Esophagus muscularis mucosa (tissue), 4 donors: ENCODE measurements around the gene FXYD3. TPM values are rescaled to one million over a fixed set of nuclear protein-coding genes. Genes with fewer than 3 reads are reported as not detected.

Experiments used
- DNase-seq: peaks from one replicate; pipeline ENCODE4 v3.0.0-alpha.2; 2017; ENCODE audit errors: extremely low spot score
- H3K27ac ChIP-seq, 4 donors: fragments of 200-600 bp; sonication (generic); replicated peaks in 1 of 4; 1 replicate in 3 of 4; 2 replicates in 1 of 4; pipeline ENCODE4 v1.5.1; 2016 to 2019; ENCODE audit warnings: mild to moderate bottlenecking in 1 of 4
- H3K27me3 ChIP-seq, 4 donors: fragments of 200-600 bp; sonication (generic); one replicate each; pipeline versions ENCODE4 v1.5.1 to v1.6.0; 2016 to 2019
- H3K36me3 ChIP-seq, 4 donors: fragments of 200-600 bp; sonication (generic); one replicate each; pipeline ENCODE4 v1.5.1; 2016 to 2019
- H3K4me1 ChIP-seq, 4 donors: fragments of 200-600 bp; sonication (generic); one replicate each; pipeline ENCODE4 v1.5.1; 2016 to 2019
- H3K4me3 ChIP-seq, 4 donors: fragments of 200-600 bp; sonication (generic); 1 replicate in 2 of 4; 2 replicates in 2 of 4; pipeline ENCODE4 v1.5.1; 2016 to 2019; ENCODE audit warnings: mild to moderate bottlenecking in 4 of 4, moderate library complexity in 1 of 4
- H3K9me3 ChIP-seq, 4 donors: fragments of 200-600 bp; sonication (generic); 1 replicate in 3 of 4; 2 replicates in 1 of 4; pipeline ENCODE4 v1.5.1; 2016 to 2019
- EP300 ChIP-seq: sonication (generic); formaldehyde crosslinking; IDR thresholded peaks from one replicate; pipeline ENCODE4 v1.6.1; 2017; ENCODE audit warnings: antibody characterized with exemption
- POLR2A ChIP-seq: fragments of 450-650 bp; IDR thresholded peaks from one replicate; pipeline ENCODE4 v1.6.1; 2017; ENCODE audit warnings: antibody characterized with exemption, moderate library complexity, mild to moderate bottlenecking, low read depth
- POLR2AphosphoS5 ChIP-seq, 2 donors: sonication (generic); formaldehyde crosslinking; IDR thresholded peaks; one replicate each; pipeline ENCODE4 v1.6.1; 2017; ENCODE audit warnings: antibody characterized with exemption in 2 of 2
- WGBS: methylation state at CpG from one replicate; pipeline ENCODE4 v1.1.5; 2018; 5-methylcytosine and 5-hydroxymethylcytosine counted together
- intact Hi-C: fragments of 100-400 bp; cut with DNase I; formaldehyde crosslinking; loops from one replicate; pipeline ENCODE4 v1.15.1; 2023
- small RNA-seq, 3 donors: library from RNA; depleted of rRNA; stranded (forward); fragments of <200 nt; gene quantifications; one replicate each; pipeline ENCODE3, GENCODE V24; 2016
- total RNA-seq, 4 donors: library from RNA; depleted of rRNA; stranded (reverse); fragments of >200 nt; gene quantifications; one replicate each; pipeline versions ENCODE4 v1.1.0 to v1.2.1, GENCODE V29; 2016
- TF ChIP-seq, protein P1 (sequence below), 3 experiments: fragments of 200-600 bp in 2 of 3; fragments of 450-650 bp in 1 of 3; sonication (generic) in 2 of 3; IDR thresholded peaks; one replicate each; pipeline ENCODE4 v1.5.1; 2017 to 2019; ENCODE audit warnings: antibody characterized with exemption in 3 of 3, mild to moderate bottlenecking in 2 of 3, moderate library complexity in 1 of 3

Gene FXYD3
- total RNA-seq, 4 donors from 2014 or later = 0.83 to 3.8 (median 3.1) TPM

DNA sequence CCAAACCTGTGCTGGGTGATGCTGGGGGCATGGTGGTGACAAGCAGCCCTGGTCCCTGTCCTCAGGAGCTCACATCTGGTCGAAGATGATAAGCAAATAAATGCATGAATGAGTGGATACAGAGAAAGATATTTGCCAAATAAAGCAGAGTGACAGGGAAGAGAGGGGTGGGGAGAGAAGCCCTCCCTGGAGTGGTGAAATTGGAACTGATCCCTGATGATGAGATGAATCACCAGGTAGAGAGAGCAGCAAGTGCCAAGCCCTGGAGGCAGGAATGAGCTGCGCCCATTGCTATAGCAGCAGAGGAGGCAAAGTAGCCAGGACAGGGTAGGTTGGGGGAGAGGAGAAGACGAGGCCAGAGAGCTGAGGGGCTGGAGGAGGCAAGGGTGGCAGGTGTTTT is 52.6 kb downstream of the FXYD3 start:
- H3K27ac ChIP-seq = no peak overlapping the region
- TF ChIP-seq EP300 = no peak
- TF ChIP-seq POLR2A = no peak
- WGBS = 72% methylated on average over 3 of the region's 3 CpGs
- peaks cover 19 to 45% (median 32%) of the 10 kb centered on the region in 4 donors for H3K36me3 ChIP-seq
- H3K27me3 ChIP-seq = no peaks in the 10 kb centered on the region
- intact Hi-C loops = no loop called here
- no peak overlapping the region for H3K4me3 ChIP-seq
- no peak for DNase-seq
- no peaks in the 10 kb centered on the region for H3K4me1 ChIP-seq
- H3K9me3 ChIP-seq = peaks cover 0 to 38% (median 20%) of the 10 kb centered on the region in 4 donors

DNA sequence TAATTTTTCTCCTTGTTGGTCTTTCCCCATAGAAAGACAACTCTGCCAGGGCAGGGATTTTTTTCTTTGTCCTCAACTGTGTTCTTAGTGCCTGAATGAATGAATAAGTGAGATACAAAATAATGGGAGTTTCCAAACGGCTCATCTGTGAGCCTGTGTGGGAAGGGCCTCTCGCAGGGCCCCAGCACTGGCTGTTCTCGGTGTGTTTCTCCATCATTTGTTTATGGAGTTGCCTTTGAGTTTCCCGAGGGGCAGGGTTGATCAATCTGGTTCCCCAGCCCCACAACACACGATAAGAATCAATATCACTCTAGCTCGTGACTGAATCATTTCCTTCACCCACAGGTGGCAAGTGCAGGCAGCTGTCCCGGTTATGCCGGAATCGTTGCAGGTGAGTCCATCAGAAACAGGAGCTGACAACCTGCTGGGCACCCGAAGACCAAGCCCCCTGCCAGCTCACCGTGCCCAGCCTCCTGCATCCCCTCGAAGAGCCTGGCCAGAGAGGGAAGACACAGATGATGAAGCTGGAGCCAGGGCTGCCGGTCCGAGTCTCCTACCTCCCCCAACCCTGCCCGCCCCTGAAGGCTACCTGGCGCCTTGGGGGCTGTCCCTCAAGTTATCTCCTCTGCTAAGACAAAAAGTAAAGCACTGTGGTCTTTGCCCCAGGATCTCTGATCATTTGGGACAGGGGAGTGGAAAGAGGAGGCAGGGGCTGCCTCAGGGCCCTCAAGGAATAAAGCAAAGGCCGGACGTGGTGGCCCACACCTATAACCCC is 53.8 kb downstream of the FXYD3 start:
- 85% methylated on average over 8 of the region's 18 CpGs for WGBS
- H3K27ac ChIP-seq = no peak overlapping the region
- intact Hi-C loops = no loop called here
- DNase-seq = no peak
- H3K4me3 ChIP-seq = no peak overlapping the region
- peaks cover 14 to 36% (median 26%) of the 10 kb centered on the region in 4 donors for H3K36me3 ChIP-seq
- peaks cover 0 to 27% (median 14%) of the 10 kb centered on the region in 4 donors for H3K9me3 ChIP-seq
- no peaks in the 10 kb centered on the region for H3K4me1 ChIP-seq
- TF ChIP-seq EP300 (no peak), POLR2AphosphoS5 (IDR thresholded peaks at IDR 0.05) (no peak), POLR2A (no peak)
- TF ChIP-seq, protein P1, sequence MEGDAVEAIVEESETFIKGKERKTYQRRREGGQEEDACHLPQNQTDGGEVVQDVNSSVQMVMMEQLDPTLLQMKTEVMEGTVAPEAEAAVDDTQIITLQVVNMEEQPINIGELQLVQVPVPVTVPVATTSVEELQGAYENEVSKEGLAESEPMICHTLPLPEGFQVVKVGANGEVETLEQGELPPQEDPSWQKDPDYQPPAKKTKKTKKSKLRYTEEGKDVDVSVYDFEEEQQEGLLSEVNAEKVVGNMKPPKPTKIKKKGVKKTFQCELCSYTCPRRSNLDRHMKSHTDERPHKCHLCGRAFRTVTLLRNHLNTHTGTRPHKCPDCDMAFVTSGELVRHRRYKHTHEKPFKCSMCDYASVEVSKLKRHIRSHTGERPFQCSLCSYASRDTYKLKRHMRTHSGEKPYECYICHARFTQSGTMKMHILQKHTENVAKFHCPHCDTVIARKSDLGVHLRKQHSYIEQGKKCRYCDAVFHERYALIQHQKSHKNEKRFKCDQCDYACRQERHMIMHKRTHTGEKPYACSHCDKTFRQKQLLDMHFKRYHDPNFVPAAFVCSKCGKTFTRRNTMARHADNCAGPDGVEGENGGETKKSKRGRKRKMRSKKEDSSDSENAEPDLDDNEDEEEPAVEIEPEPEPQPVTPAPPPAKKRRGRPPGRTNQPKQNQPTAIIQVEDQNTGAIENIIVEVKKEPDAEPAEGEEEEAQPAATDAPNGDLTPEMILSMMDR (IDR thresholded peaks at IDR 0.05) = no peak
- no peaks in the 10 kb centered on the region for H3K27me3 ChIP-seq

GRCh38 chr19:35170359-35171061 is 54.9 kb downstream of the FXYD3 start:
- H3K36me3 ChIP-seq = peaks cover 10 to 31% (median 19%) of the 10 kb centered on the region in 4 donors
- intact Hi-C loops = no loop called here
- DNase-seq = no peak
- H3K4me1 ChIP-seq = no peaks in the 10 kb centered on the region
- peaks cover 0 to 16% (median 12%) of the 10 kb centered on the region in 4 donors for H3K9me3 ChIP-seq
- H3K4me3 ChIP-seq = no peak overlapping the region
- no peak overlapping the region for H3K27ac ChIP-seq
- 62% methylated on average over 4 of the region's 7 CpGs for WGBS
- TF ChIP-seq POLR2AphosphoS5 (IDR thresholded peaks at IDR 0.05) (no peak), POLR2A (no peak), EP300 (no peak)
- TF ChIP-seq, protein P1 (IDR thresholded peaks at IDR 0.05) = no peak
- H3K27me3 ChIP-seq = no peaks in the 10 kb centered on the region

GRCh38 chr19:35171730-35172129 is 56.1 kb downstream of the FXYD3 start:
- Histone ChIP-seq H3K9me3 (peaks cover 0 to 4% (median 1%) of the 10 kb centered on the region in 4 donors), H3K36me3 (peaks cover 0 to 19% (median 8%) of the 10 kb centered on the region in 4 donors), H3K4me1 (no peaks in the 10 kb centered on the region), H3K27me3 (no peaks in the 10 kb centered on the region), H3K4me3 (no peak overlapping the region), H3K27ac (no peak overlapping the region)
- TF ChIP-seq EP300 (no peak), POLR2A (no peak), POLR2AphosphoS5 (IDR thresholded peaks at IDR 0.05) (no peak)
- TF ChIP-seq, protein P1 (IDR thresholded peaks at IDR 0.05) = no peak
- no peak for DNase-seq
- intact Hi-C loops = no loop called here
- 49% methylated on average over 3 of the region's 3 CpGs for WGBS

Small RNAs within 50 kb of the gene (small RNA-seq; reads per million reads assigned to genes)
- 0 reads per million in 3 donors for gene AC020907.2

Other genes starting within 250 kb of the FXYD3 start
- gene ZNF30, start 188.9 kb upstream of the FXYD3 start, total RNA-seq = 1 to 10 TPM; 1.3 to 9.6 (median 2.5) TPM
- gene ZNF792, start 151.6 kb upstream of the FXYD3 start, total RNA-seq = 1 to 10 TPM; 4.6 to 8.4 (median 6.4) TPM
- gene GRAMD1A, start 115.5 kb upstream of the FXYD3 start, total RNA-seq = 10 to 100 TPM; 27.8 to 55.3 (median 52.1) TPM
- gene SCN1B, start 85.4 kb upstream of the FXYD3 start, total RNA-seq = 10 to 100 TPM in 3 of 4 donors, 1 to 10 TPM in 1; 8.3 to 15.7 (median 12.8) TPM
- gene HPN, start 74.1 kb upstream of the FXYD3 start, total RNA-seq = under 1 TPM in 3 of 4 donors, not detected in 1; 0.33 to 0.86 (median 0.58) TPM
- 10 to 100 TPM; 32.0 to 58.6 (median 49.2) TPM for gene LGI4, start 19.2 kb downstream of the FXYD3 start, total RNA-seq
- 10 to 100 TPM; 44.4 to 92.6 (median 70.7) TPM for gene FXYD1, start 23.0 kb downstream of the FXYD3 start, total RNA-seq
- under 1 TPM in 1 of 4 donors, not detected in 3; 0.71 TPM for gene FXYD7, start 27.4 kb downstream of the FXYD3 start, total RNA-seq
- 10 to 100 TPM; 26.6 to 49.3 (median 43.0) TPM for gene FXYD5, start 38.9 kb downstream of the FXYD3 start, total RNA-seq
- not detected for gene FAM187B, start 112.9 kb downstream of the FXYD3 start, total RNA-seq
- 10 to 100 TPM in 2 of 4 donors, 1 to 10 TPM in 2; 5.1 to 19.2 (median 10.8) TPM for gene LSR, start 133.2 kb downstream of the FXYD3 start, total RNA-seq
- 100 to 1,000 TPM; 111 to 122 (median 116) TPM for gene USF2, start 153.1 kb downstream of the FXYD3 start, total RNA-seq
- gene HAMP, start 166.7 kb downstream of the FXYD3 start, total RNA-seq = not detected
- gene MAG, start 176.3 kb downstream of the FXYD3 start, total RNA-seq = 1 to 10 TPM in 2 of 4 donors, under 1 TPM in 1, not detected in 1; 0.65 to 2.4 (median 1.2) TPM
- gene CD22, start 213.4 kb downstream of the FXYD3 start, total RNA-seq = 10 to 100 TPM in 1 of 4 donors, 1 to 10 TPM in 3; 2.3 to 12.5 (median 3.7) TPM
- gene FFAR1, start 232.1 kb downstream of the FXYD3 start, total RNA-seq = not detected
- 1 to 10 TPM in 1 of 4 donors, under 1 TPM in 1, not detected in 2; 0.17 to 2.3 TPM for gene FFAR3, start 242.6 kb downstream of the FXYD3 start, total RNA-seq